GM12892 (cell line): ENCODE measurements around the gene KCNMB2.

Source experiments
- DNase-seq: peaks from one replicate; pipeline ENCODE4 v3.0.0; 2011; ENCODE audit not compliant: insufficient read length
- FAIRE-seq: peaks from 2 replicates; lab custom pipeline; 2011; peaks lifted over from hg19 to GRCh38; lab: Jason Lieb, UNC
- POLR2A ChIP-seq: IDR thresholded peaks from 2 replicates; pipeline ENCODE4 v1.6.1; 2011; ENCODE audit warnings: low read depth, low read length, control low read depth
- POLR2AphosphoS5 ChIP-seq: IDR thresholded peaks from 2 replicates; pipeline ENCODE4 v1.6.1; 2011; ENCODE audit warnings: low read depth, low read length, control low read depth
- TAF1 ChIP-seq: IDR thresholded peaks from 2 replicates; pipeline ENCODE4 v1.6.1; 2011; ENCODE audit warnings: low read depth, mild to moderate bottlenecking, control low read depth, low read length, borderline replicate concordance

The KCNMB2 gene

GRCh38 chr3:178625053-178625600 is 88.9 kb downstream of the KCNMB2 start:
- FAIRE-seq (no peak), DNase-seq (no peak)
- TF ChIP-seq TAF1: no peak
- TF ChIP-seq POLR2AphosphoS5: no peak
- no peak for TF ChIP-seq POLR2A

GRCh38 chr3:178628037-178628436 is 91.8 kb downstream of the KCNMB2 start:
- no peak for TF ChIP-seq POLR2AphosphoS5
- TF ChIP-seq TAF1: no peak
- no peak for TF ChIP-seq POLR2A
- no peak for FAIRE-seq
- no peak for DNase-seq

- TF ChIP-seq POLR2AphosphoS5 (no peak), TAF1 (no peak), POLR2A (no peak)
- DNase-seq (no peak), FAIRE-seq (peak; percentile 53)
These were observed 93.4 kb downstream of the KCNMB2 start for GRCh38 chr3:178629430-178630178.

- no peak for DNase-seq
- TF ChIP-seq TAF1: no peak
- no peak for TF ChIP-seq POLR2AphosphoS5
- TF ChIP-seq POLR2A: no peak
- no peak for FAIRE-seq
These were observed 95.7 kb downstream of the KCNMB2 start for GRCh38 chr3:178631950-178632349.

- no peak for DNase-seq
- TF ChIP-seq TAF1 (no peak), POLR2A (no peak), POLR2AphosphoS5 (no peak)
- no peak for FAIRE-seq
These were observed 98.7 kb downstream of the KCNMB2 start for GRCh38 chr3:178634975-178635374.

- TF ChIP-seq POLR2A (no peak), POLR2AphosphoS5 (no peak), TAF1 (no peak)
- FAIRE-seq: peak; percentile 48
- DNase-seq: no peak
These were observed 101.6 kb downstream of the KCNMB2 start for GRCh38 chr3:178637802-178638201.

- no peak for DNase-seq
- no peak for FAIRE-seq
- TF ChIP-seq TAF1: no peak
- TF ChIP-seq POLR2A: no peak
- TF ChIP-seq POLR2AphosphoS5: no peak
These were observed 109.3 kb downstream of the KCNMB2 start for GRCh38 chr3:178645503-178645902.

- TF ChIP-seq TAF1: no peak
- TF ChIP-seq POLR2AphosphoS5: no peak
- no peak for TF ChIP-seq POLR2A
- FAIRE-seq (no peak), DNase-seq (no peak)
These were observed 110.1 kb downstream of the KCNMB2 start for GRCh38 chr3:178646186-178646862.

- TF ChIP-seq TAF1 (no peak), POLR2AphosphoS5 (no peak), POLR2A (no peak)
- no peak for DNase-seq
- no peak for FAIRE-seq
These were observed 119.3 kb downstream of the KCNMB2 start for GRCh38 chr3:178655488-178655887.

- no peak for FAIRE-seq
- no peak for DNase-seq
- TF ChIP-seq POLR2A (no peak), POLR2AphosphoS5 (no peak), TAF1 (no peak)
These were observed 122.6 kb downstream of the KCNMB2 start for GRCh38 chr3:178658694-178659325.
